Endometrial microvascular endothelial cells (primary cell): ENCODE results near the gene MSL1. TPM values are rescaled to one million over a fixed set of nuclear protein-coding genes. Genes with fewer than 3 reads are reported as not detected.

Experiments
- in situ Hi-C: cut with HindIII; loops from 2 replicates; pipeline ENCODE4 v1.10.0; 2017; ENCODE audit warnings: low sequenced_read_pairs, low pct_unique_long_range_greater_than_20kb; ENCODE audit errors: inconsistent ontology term
- total RNA-seq: library from RNA; depleted of rRNA; stranded (reverse); fragments of >200 nt; gene quantifications from one replicate; pipeline ENCODE4 v1.2.3, GENCODE V29; 2015; ENCODE audit errors: inconsistent ontology term

MSL1 gene
- 78.9 TPM for total RNA-seq

GRCh38 chr17:40121181-40122135 lies at the start of gene MSL1:
Gene MSL1 (plus strand): TSS chr17:40121971. CDS start chr17:40122613, 642 bp downstream.
- in situ Hi-C loops: no loop called here

- in situ Hi-C loops: no loop called here
Observed at GRCh38 chr17:40072040-40072734, 49.6 kb upstream of the MSL1 start.

GRCh38 chr17:40072735-40073346 lies 48.9 kb upstream of the MSL1 start:
- in situ Hi-C loops: no loop called here

GRCh38 chr17:40073454-40074174 lies 48.2 kb upstream of the MSL1 start:
- in situ Hi-C loops: no loop called here

DNA sequence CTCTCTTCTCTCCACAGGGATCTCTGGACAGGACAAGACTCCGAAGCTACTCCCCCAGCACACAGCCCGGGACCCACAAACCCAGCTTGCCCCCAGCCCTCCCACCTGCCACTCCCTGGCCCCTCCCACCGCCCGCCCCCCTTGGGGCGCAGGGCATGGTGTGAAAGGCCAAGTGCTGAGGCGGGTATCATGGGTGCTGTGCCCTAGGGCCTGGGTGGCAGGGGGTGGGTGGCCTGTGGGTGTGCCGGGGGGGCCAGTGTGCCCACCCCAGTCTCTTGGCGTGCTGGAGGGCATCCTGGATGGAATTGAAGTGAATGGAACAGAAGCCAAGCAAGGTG lies 47.6 kb upstream of the MSL1 start:
- in situ Hi-C loops: no loop called here

DNA sequence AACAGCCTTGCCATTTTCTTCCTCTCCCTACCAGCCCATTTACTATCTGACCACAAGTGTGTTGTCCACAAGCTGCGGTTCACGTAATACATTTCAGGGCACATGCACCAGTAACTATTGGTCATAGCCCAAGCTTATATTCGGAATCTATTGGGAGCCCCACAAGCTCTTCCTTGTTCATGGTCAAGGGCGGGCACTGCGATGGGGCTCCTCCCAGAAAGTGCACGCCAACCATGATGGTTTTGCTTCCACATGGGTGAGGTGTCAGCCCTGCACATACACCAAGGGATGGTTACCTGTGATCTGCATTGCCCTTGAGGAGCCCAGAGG lies 46.9 kb upstream of the MSL1 start:
- in situ Hi-C loops: no loop called here

DNA sequence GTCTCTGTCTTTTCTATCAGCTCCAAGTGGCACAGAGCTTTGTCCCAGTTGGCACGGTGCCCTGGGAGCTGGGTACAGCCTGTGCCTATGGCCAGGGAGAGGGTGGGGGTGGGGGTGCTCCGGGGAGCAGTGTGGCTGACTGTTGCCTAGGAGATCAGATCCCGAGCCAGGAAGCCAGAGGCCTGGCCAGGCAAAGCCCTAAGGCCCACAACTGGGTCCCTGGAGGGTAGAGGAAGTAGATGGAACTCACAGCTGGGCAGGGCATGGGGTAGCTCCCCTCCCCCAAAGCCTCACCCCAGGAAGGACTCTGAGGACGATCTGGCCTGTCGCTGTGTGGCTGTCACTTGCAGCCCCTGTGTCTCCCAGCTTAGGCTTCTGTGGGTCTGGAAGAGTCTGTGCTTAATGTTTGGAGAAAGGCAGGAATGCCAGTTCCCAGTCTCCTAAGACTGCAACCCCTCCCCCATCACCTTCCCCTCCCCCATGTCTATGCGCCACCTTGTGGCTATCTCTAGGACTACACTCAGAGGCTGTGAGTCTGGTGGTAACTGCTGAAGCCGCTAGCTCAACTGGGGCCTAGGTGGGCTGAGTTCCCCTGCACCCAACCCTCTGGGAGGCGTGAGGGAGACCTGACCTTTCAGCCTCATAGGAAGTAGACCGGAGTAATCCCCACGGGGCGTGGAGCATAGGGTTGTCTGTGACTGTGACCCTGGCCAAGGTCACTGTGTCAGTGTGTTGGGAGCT lies 46.4 kb upstream of the MSL1 start:
- in situ Hi-C loops: no loop called here

- in situ Hi-C loops: no loop called here
Observed at GRCh38 chr17:40075942-40076498, 45.8 kb upstream of the MSL1 start.

- in situ Hi-C loops: no loop called here
Observed at GRCh38 chr17:40076591-40076990, 45.2 kb upstream of the MSL1 start.

- in situ Hi-C loops: no loop called here
Observed at GRCh38 chr17:40079545-40079944, 42.2 kb upstream of the MSL1 start.

DNA sequence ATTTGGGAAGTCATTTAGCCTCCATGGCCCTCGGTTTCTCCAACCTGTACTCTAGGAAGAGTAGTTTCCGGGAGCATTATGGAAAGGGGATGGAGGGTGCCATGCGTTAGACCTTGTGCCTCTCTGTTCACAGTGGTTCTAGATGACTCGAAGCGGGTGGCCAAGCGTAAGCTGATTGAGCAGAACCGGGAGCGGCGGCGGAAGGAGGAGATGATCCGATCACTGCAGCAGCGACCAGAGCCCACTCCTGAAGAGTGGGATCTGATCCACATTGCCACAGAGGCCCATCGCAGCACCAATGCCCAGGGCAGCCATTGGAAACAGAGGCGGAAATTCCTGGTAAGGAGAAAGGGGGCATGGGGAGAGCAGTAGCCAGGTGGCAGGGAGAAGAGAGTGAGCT lies 37.3 kb upstream of the MSL1 start:
- in situ Hi-C loops: no loop called here

- in situ Hi-C loops: no loop called here
Observed at GRCh38 chr17:40086150-40087044, 35.4 kb upstream of the MSL1 start.

DNA sequence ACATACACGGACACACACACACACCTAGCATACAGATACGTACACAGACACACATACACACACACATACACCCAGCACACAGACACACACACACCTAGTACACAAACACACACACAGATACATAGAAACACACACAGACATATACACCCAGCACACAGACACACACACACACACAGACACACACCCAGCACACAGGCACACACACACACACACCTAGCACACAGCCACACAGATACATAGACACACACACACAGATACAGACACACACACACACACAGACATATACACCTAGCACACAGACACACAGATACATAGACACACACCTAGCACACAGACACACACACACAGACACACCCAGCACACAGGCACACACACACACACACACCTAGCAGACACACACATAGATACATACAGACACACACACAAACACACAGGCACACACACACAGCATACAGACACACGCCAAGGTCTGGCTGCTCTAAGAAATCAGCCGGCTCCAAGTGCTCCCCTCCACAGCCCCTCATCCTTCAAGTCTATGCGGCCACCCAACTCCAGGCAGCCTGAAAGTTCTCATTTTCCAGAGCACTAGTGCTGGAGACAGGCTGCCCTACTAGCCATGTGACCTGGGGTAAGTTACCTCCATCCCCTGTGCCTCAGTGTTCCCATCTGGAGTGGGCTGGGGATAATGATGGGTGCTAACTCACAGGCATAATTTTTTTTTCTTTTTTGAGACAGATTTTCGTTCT lies 34.5 kb upstream of the MSL1 start:
- in situ Hi-C loops: no loop called here

DNA sequence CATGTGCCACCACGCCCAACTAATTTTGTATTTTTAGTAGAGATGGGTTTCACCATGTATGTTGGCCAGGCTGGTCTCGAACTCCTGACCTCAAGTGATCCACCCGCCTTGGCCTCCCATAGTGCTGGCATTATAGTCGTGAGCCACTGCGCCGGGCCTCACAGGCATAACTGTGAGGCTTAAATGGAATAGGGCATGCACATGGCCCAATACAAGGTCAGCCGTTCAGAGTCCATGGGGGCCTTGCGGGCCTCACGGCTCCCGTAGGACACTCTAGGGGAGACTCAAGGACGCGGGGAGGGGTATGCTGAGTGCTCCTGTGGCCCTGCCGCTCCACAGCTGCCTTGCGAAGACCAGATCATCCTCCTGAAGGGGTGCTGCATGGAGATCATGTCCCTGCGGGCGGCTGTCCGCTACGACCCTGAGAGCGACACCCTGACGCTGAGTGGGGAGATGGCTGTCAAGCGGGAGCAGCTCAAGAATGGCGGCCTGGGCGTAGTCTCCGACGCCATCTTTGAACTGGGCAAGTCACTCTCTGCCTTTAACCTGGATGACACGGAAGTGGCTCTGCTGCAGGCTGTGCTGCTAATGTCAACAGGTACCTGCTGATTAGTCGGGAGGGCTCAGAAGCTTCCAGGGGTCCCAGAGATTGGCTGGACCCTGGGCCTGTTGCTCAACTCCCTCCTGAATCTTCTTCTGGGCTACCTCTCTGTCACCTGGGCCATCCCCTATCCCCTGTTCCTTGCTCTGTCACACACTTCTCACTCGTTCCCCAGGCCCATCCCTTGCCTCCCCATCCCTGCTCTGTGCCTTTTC lies 33.7 kb upstream of the MSL1 start:
- in situ Hi-C loops: no loop called here

DNA sequence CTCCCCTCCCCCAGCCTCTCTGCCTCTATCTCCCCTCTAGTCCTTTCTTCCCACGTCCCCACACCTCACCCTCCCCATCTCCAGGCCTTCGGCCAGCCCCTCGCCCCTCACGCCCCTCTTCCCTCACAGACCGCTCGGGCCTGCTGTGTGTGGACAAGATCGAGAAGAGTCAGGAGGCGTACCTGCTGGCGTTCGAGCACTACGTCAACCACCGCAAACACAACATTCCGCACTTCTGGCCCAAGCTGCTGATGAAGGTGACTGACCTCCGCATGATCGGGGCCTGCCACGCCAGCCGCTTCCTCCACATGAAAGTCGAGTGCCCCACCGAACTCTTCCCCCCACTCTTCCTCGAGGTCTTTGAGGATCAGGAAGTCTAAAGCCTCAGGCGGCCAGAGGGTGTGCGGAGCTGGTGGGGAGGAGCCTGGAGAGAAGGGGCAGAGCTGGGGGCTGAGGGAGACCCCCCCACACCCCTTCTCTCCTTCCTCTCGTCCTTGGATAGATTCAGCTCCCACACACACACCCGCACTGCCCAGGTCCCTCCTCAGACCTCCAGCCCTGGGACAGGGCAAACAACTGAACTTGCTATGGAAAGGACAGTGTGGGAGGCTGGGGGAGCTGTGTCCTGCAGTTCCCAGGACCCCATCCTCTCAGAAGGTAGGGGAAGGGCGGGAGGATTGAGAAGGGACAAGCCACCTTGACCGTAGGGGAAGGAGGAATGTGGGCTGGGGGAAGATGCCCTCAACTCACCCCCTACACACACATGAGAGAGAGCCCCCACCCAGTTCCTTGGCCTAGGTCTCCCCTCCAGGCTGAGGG lies 32.5 kb upstream of the MSL1 start:
- in situ Hi-C loops: no loop called here
